Gastroesophageal sphincter (tissue), 4 donors: ENCODE measurements around the gene GPBP1. TPM values are rescaled to one million over a fixed set of nuclear protein-coding genes. Genes with fewer than 3 reads are reported as not detected.
A peak's percentile ranks its signal among the peaks of the same experiment; 100 is the strongest.

Experiments
- ATAC-seq: fragments of 150-250 bp; one replicate; pipeline ENCODE4 v1.9.1; 2016; ENCODE audit warnings: mild to moderate bottlenecking, moderate library complexity
- H3K27ac ChIP-seq, 4 donors: fragments of 200-600 bp; sonication (generic) in 3 of 4; 1 replicate in 3 of 4; 2 replicates in 1 of 4; pipeline ENCODE4 v1.5.1; 2016 to 2019
- H3K27me3 ChIP-seq: fragments of 200-600 bp; sonication (generic); one replicate; pipeline ENCODE4 v1.5.1; 2019
- H3K36me3 ChIP-seq, 2 donors: fragments of 200-600 bp; sonication (generic); one replicate each; pipeline ENCODE4 v1.5.1; 2019; ENCODE audit warnings: control low read depth in 1 of 2
- H3K4me1 ChIP-seq, 3 donors: fragments of 200-600 bp; sonication (generic); 1 replicate in 2 of 3; 2 replicates in 1 of 3; pipeline ENCODE4 v1.5.1; 2016 to 2019; ENCODE audit warnings: control low read depth in 2 of 3
- H3K4me3 ChIP-seq, 2 donors: fragments of 200-600 bp; sonication (generic); one replicate each; pipeline ENCODE4 v1.5.1; 2019; ENCODE audit warnings: mild to moderate bottlenecking in 1 of 2, moderate library complexity in 1 of 2
- H3K9me3 ChIP-seq, 3 donors: fragments of 200-600 bp; sonication (generic); one replicate each; pipeline ENCODE4 v1.5.1; 2017 to 2019; ENCODE audit warnings: control low read depth in 2 of 3
- EP300 ChIP-seq: sonication (generic); formaldehyde crosslinking; IDR thresholded peaks from one replicate; pipeline ENCODE4 v1.6.1; 2017; ENCODE audit warnings: antibody characterized with exemption, mild to moderate bottlenecking
- POLR2A ChIP-seq, 2 donors: fragments of 450-650 bp; IDR thresholded peaks; one replicate each; pipeline ENCODE4 v1.6.1; 2017; ENCODE audit warnings: antibody characterized with exemption in 2 of 2, mild to moderate bottlenecking in 2 of 2, moderate library complexity in 1 of 2
- POLR2AphosphoS5 ChIP-seq: sonication (generic); formaldehyde crosslinking; IDR thresholded peaks from one replicate; pipeline ENCODE4 v1.6.1; 2017; ENCODE audit warnings: antibody characterized with exemption
- WGBS, 2 donors: methylation state at CpG; one replicate each; pipeline ENCODE4 v1.1.5; 2018; ENCODE audit warnings: low coverage in 1 of 2; 5-methylcytosine and 5-hydroxymethylcytosine counted together
- total RNA-seq, 4 donors: library from RNA; depleted of rRNA; stranded (reverse); fragments of >200 nt; gene quantifications; one replicate each; pipeline ENCODE4 v1.1.0, GENCODE V29; 2016
- TF ChIP-seq, protein P1 (sequence below), 4 experiments: fragments of 200-600 bp in 2 of 4; fragments of 450-650 bp in 2 of 4; sonication (generic) in 1 of 4; IDR thresholded peaks; one replicate each; pipeline ENCODE4 v1.5.1; 2017 to 2019; ENCODE audit warnings: antibody characterized with exemption in 4 of 4, mild to moderate bottlenecking in 2 of 4, moderate library complexity in 2 of 4

The GPBP1 gene
- total RNA-seq, 4 donors from 2014 or later, result 42.0 to 73.3 (median 62.7) TPM

DNA sequence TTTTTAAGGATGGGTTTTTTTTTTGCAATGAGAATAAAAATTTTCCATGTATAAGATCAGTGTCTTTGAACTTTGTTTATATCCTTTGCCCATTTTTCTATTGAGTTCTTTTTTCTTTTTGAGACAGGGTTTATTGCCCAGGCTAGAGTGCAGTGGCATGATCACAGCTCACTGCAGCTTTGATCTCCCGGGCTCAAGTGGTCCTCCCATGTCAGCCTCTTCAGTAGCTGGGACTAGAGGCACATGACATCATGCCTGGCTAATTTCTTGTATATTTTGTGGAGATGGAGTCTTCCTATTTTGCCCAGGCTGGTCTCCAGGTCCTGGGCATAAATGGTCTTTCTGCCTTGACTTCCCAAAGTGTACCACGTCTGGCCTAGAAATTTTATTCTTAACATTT, 21.2 kb downstream of the GPBP1 start:
- Histone ChIP-seq H3K27ac (no peak overlapping the region), H3K36me3 (peaks cover 0 to 15% of the 10 kb centered on the region in 2 donors), H3K4me1 (peaks cover 0 to 36% (median 0%) of the 10 kb centered on the region in 3 donors), H3K27me3 (no peaks in the 10 kb centered on the region), H3K9me3 (no peaks in the 10 kb centered on the region), H3K4me3 (no peak overlapping the region)
- no peak for ATAC-seq
- TF ChIP-seq POLR2A (IDR thresholded peaks at IDR 0.05), result no peak
- WGBS, 2 donors, result 50 to 93% methylated on average over 2 of the region's 2 CpGs

DNA sequence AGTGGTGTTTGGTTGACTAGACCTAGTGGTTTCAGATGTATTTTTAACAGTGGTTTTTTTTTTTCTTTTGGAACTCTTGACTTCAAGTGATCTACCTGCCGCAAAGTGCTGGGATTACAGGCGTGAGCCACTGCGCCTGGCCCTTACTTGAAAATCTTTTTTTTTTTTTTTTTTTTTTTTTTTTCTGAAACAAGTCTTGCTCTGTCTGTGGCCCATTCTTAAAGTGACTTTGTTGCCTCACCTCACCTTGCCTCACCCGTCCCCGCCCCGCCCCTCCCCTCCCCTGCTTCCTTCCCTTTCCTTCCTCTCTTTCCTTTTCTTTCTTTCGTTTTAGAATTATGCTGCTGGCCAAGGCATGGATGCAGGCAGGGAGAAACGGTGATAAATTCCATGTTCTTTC, 26.0 kb downstream of the GPBP1 start:
- peaks cover 0 to 7% of the 10 kb centered on the region in 2 donors for H3K36me3 ChIP-seq
- H3K4me1 ChIP-seq, result peaks cover 0 to 60% (median 0%) of the 10 kb centered on the region in 3 donors
- H3K4me3 ChIP-seq, result no peak overlapping the region
- ATAC-seq, result no peak
- no peak for TF ChIP-seq POLR2A (IDR thresholded peaks at IDR 0.05)
- TF ChIP-seq EP300, result no peak
- no peak for TF ChIP-seq POLR2AphosphoS5
- TF ChIP-seq, protein P1, sequence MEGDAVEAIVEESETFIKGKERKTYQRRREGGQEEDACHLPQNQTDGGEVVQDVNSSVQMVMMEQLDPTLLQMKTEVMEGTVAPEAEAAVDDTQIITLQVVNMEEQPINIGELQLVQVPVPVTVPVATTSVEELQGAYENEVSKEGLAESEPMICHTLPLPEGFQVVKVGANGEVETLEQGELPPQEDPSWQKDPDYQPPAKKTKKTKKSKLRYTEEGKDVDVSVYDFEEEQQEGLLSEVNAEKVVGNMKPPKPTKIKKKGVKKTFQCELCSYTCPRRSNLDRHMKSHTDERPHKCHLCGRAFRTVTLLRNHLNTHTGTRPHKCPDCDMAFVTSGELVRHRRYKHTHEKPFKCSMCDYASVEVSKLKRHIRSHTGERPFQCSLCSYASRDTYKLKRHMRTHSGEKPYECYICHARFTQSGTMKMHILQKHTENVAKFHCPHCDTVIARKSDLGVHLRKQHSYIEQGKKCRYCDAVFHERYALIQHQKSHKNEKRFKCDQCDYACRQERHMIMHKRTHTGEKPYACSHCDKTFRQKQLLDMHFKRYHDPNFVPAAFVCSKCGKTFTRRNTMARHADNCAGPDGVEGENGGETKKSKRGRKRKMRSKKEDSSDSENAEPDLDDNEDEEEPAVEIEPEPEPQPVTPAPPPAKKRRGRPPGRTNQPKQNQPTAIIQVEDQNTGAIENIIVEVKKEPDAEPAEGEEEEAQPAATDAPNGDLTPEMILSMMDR (IDR thresholded peaks at IDR 0.05), result no peak
- no peaks in the 10 kb centered on the region for H3K9me3 ChIP-seq
- no peaks in the 10 kb centered on the region for H3K27me3 ChIP-seq
- no peak overlapping the region for H3K27ac ChIP-seq
- 56 to 75% methylated on average over 4 to 7 of the region's 8 CpGs for WGBS, 2 donors

DNA sequence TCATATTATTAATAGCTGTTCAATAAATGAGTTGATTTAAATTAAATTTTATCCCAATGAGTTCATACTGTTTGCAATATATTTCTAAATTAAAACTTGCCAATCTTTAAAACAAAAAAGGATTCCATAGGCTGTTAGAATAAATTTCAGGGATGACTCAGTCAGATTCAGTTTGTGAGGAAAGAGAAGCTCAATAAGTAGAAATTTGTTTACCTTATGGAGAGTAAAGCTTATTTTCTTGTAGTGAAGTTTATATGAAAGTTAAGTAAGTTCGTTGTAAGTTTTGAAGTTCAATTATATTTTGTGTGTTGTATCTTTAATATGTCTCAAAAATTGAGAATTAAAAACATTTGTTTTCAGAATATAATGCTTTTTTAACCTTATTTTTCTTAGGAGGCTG, 29.0 kb downstream of the GPBP1 start:
- no peak for TF ChIP-seq POLR2AphosphoS5
- TF ChIP-seq, protein P1 (IDR thresholded peaks at IDR 0.05), result no peak
- TF ChIP-seq EP300, result no peak
- no peak for TF ChIP-seq POLR2A (IDR thresholded peaks at IDR 0.05)
- Histone ChIP-seq H3K9me3 (no peaks in the 10 kb centered on the region), H3K27ac (no peak overlapping the region), H3K27me3 (no peaks in the 10 kb centered on the region), H3K4me3 (no peak overlapping the region), H3K4me1 (peaks cover 0 to 79% (median 12%) of the 10 kb centered on the region in 3 donors), H3K36me3 (no peaks in the 10 kb centered on the region)
- no peak for ATAC-seq
- WGBS, 2 donors, result 55% methylated on average over 1 of the region's 1 CpG

DNA sequence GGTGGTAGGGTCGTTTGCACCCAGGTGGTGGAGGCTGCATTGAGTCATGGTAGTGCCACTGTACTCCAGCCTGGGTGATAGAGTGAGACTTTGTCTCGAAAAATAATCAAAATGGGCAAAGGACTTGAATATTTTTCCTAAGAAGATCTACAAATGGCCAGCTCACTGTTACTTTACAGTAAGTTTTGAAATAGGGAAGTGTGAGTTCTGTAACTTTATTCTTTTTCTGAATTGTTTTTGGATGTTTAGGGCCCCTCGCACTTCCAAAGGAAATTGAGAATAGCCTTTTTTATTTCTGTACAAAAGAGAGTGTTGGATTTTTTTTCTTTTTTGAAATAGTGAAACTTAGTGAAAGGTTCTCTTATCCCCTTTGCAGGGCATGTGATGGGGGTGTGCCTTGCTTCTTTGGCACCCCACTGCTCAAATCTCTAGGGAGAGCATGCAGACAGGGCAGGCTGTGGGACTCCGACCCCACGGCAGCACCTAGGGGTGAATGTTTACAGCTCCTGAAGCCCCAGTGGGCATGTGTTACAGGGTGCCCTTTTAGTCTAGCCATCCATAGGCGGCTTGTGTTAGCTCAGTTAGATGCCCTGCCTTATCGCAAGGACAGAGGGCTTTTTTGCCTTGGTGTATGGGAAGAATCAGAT, 33.3 kb downstream of the GPBP1 start:
- Histone ChIP-seq H3K27me3 (no peaks in the 10 kb centered on the region), H3K9me3 (no peaks in the 10 kb centered on the region), H3K4me1 (peaks cover 0 to 90% (median 21%) of the 10 kb centered on the region in 3 donors), H3K27ac (peak overlapping the region in 3 of 4 donors; percentile 49 to 71 (median 55)), H3K4me3 (no peak overlapping the region), H3K36me3 (no peaks in the 10 kb centered on the region)
- ATAC-seq, result no peak
- 48 to 75% methylated on average over 2 to 5 of the region's 7 CpGs for WGBS, 2 donors
- TF ChIP-seq POLR2AphosphoS5 (no peak), EP300 (no peak), POLR2A (IDR thresholded peaks at IDR 0.05) (no peak)
- TF ChIP-seq, protein P1 (IDR thresholded peaks at IDR 0.05), result no peak

DNA sequence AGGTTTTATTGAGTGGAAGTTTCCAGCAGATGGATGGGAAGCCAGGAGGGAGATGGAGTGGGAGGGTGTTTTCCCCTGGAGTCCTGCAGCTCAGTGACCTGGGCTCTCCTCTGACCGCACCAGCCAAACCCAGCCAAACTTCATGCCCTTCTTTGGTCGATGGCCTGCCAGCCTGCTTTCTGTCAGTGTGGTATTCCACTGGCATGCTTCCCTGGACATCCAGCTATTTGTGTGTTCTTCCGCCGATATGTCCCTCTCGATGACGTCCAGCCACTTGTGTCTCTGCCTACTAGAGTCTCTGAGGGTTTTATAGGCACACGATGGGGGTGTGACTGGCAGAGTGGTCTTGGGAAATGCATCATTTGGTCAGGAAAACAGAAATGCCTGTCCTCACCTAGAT, 33.8 kb downstream of the GPBP1 start:
- peak overlapping the region; percentile 1 to 72 (median 63) for H3K27ac ChIP-seq
- no peaks in the 10 kb centered on the region for H3K27me3 ChIP-seq
- ATAC-seq, result peak; percentile 79
- H3K4me1 ChIP-seq, result peaks cover 0 to 88% (median 21%) of the 10 kb centered on the region in 3 donors
- no peak overlapping the region for H3K4me3 ChIP-seq
- H3K9me3 ChIP-seq, result no peaks in the 10 kb centered on the region
- H3K36me3 ChIP-seq, result no peaks in the 10 kb centered on the region
- TF ChIP-seq, protein P1 (IDR thresholded peaks at IDR 0.05), result no peak
- no peak for TF ChIP-seq POLR2AphosphoS5
- TF ChIP-seq POLR2A (IDR thresholded peaks at IDR 0.05), result no peak
- TF ChIP-seq EP300, result no peak
- 67 to 85% methylated on average over 1 to 7 of the region's 7 CpGs for whole genome bisulfite sequencing, 2 donors
